Osteocyte (in vitro differentiated cells): ENCODE measurements around the gene TRIP6. TPM values are rescaled to one million over a fixed set of nuclear protein-coding genes. Genes with fewer than 3 reads are reported as not detected.
A peak's percentile ranks its signal among the peaks of the same experiment; 100 is the strongest.

Experiments
- DNase-seq: peaks from one replicate; pipeline ENCODE4 v3.0.0; 2021; ENCODE audit warnings: mixed read lengths; ENCODE audit not compliant: unreplicated experiment; ENCODE audit errors: extremely low spot score
- H3K27ac Mint-ChIP-seq: one replicate; pipeline ENCODE4 v1.8.0; 2021; ENCODE audit warnings: mild to moderate bottlenecking, mixed read lengths; ENCODE audit not compliant: unreplicated experiment
- H3K27me3 Mint-ChIP-seq: one replicate; pipeline ENCODE4 v1.8.0; 2021; ENCODE audit warnings: mixed read lengths; ENCODE audit not compliant: unreplicated experiment
- H3K36me3 Mint-ChIP-seq: one replicate; pipeline ENCODE4 v1.8.0; 2021; ENCODE audit warnings: mixed read lengths; ENCODE audit not compliant: unreplicated experiment
- H3K4me1 Mint-ChIP-seq: one replicate; pipeline ENCODE4 v1.8.0; 2021; ENCODE audit warnings: mixed read lengths; ENCODE audit not compliant: unreplicated experiment
- H3K4me3 Mint-ChIP-seq: one replicate; pipeline ENCODE4 v1.8.0; 2021; ENCODE audit warnings: mild to moderate bottlenecking, moderate library complexity, mixed read lengths; ENCODE audit not compliant: unreplicated experiment
- H3K9me3 Mint-ChIP-seq: one replicate; pipeline ENCODE4 v1.8.0; 2021; ENCODE audit warnings: mixed read lengths; ENCODE audit not compliant: unreplicated experiment
- CTCF ChIP-seq: fragments of 200-600 bp; sonication (generic); IDR thresholded peaks from 2 replicates; pipeline ENCODE4 v1.5.0; 2021; ENCODE audit warnings: antibody characterized with exemption, mild to moderate bottlenecking, moderate library complexity
- total RNA-seq: library from RNA; stranded (reverse); gene quantifications from 2 replicates; pipeline ENCODE4 v1.2.1, GENCODE V29; 2021

The TRIP6 gene
- total RNA-seq, 1 donor from 2014 or later = 123 TPM

GRCh38 chr7:100888988-100889750, 22.0 kb downstream of the TRIP6 start, which contains the start of gene UFSP1:
UFSP1 (minus strand) TSS chr7:100889715; CDS start chr7:100889271, 444 bp downstream.
- no peak for DNase-seq
- peaks cover 32% of the 10 kb centered on the region for H3K4me1 Mint-ChIP-seq
- TF ChIP-seq CTCF = no peak
- no peaks in the 10 kb centered on the region for H3K9me3 Mint-ChIP-seq
- peaks cover 41% of the 10 kb centered on the region for H3K36me3 Mint-ChIP-seq
- peak within 1 kb of the TSS; percentile 94 for H3K27ac Mint-ChIP-seq
- no peaks in the 10 kb centered on the region for H3K27me3 Mint-ChIP-seq
- peak within 1 kb of the TSS; percentile 86 for H3K4me3 Mint-ChIP-seq

GRCh38 chr7:100890653-100891567, 23.7 kb downstream of the TRIP6 start:
- Mint-ChIP-seq H3K36me3 (peaks cover 25% of the 10 kb centered on the region), H3K4me3 (peak overlapping the region; percentile 86), H3K27ac (peak overlapping the region; percentile 94), H3K27me3 (peaks cover under 1% of the 10 kb centered on the region), H3K4me1 (peaks cover 34% of the 10 kb centered on the region), H3K9me3 (no peaks in the 10 kb centered on the region)
- no peak for TF ChIP-seq CTCF
- DNase-seq = no peak

GRCh38 chr7:100891568-100892247, 24.5 kb downstream of the TRIP6 start:
- no peak for TF ChIP-seq CTCF
- peaks cover 7% of the 10 kb centered on the region for H3K27me3 Mint-ChIP-seq
- H3K27ac Mint-ChIP-seq = peak overlapping the region; percentile 77
- H3K9me3 Mint-ChIP-seq = no peaks in the 10 kb centered on the region
- peaks cover 40% of the 10 kb centered on the region for H3K4me1 Mint-ChIP-seq
- no peak for DNase-seq
- peak overlapping the region; percentile 51 for H3K4me3 Mint-ChIP-seq
- H3K36me3 Mint-ChIP-seq = peaks cover 19% of the 10 kb centered on the region

- H3K4me3 Mint-ChIP-seq = no peak overlapping the region
- H3K27ac Mint-ChIP-seq = no peak overlapping the region
- no peak for DNase-seq
- H3K36me3 Mint-ChIP-seq = peaks cover 9% of the 10 kb centered on the region
- peaks cover 37% of the 10 kb centered on the region for H3K4me1 Mint-ChIP-seq
- no peak for TF ChIP-seq CTCF
- no peaks in the 10 kb centered on the region for H3K9me3 Mint-ChIP-seq
- H3K27me3 Mint-ChIP-seq = peaks cover 10% of the 10 kb centered on the region
Measured at GRCh38 chr7:100892364-100893317, 25.5 kb downstream of the TRIP6 start.
